MG63 (cell line): ENCODE data around the gene JOSD2. TPM values are rescaled to one million over a fixed set of nuclear protein-coding genes. Genes with fewer than 3 reads are reported as not detected.

Source experiments
- DNase-seq: peaks from one replicate; pipeline ENCODE4 v3.0.0-alpha.2; 2020
- H3K27me3 ChIP-seq: fragments of 250-450 bp; sonication (Bioruptor Pico); 2 replicates; pipeline ENCODE4 v1.5.1; 2020; ENCODE audit warnings: mild to moderate bottlenecking, moderate library complexity
- H3K36me3 ChIP-seq: fragments of 250-450 bp; sonication (Bioruptor Pico); 2 replicates; pipeline ENCODE4 v1.5.1; 2020; ENCODE audit warnings: mild to moderate bottlenecking, moderate library complexity
- H3K4me3 ChIP-seq: fragments of 250-450 bp; sonication (Bioruptor Pico); 2 replicates; pipeline ENCODE4 v1.5.1; 2020; ENCODE audit warnings: mild to moderate bottlenecking, moderate library complexity
- H3K9me3 ChIP-seq: fragments of 250-450 bp; sonication (Bioruptor Pico); 2 replicates; pipeline ENCODE4 v1.5.1; 2020; ENCODE audit warnings: mild to moderate bottlenecking, moderate library complexity
- total RNA-seq: library from RNA; depleted of rRNA; stranded (reverse); fragments of >200 nt; shearing (Covaris generic); gene quantifications from 2 replicates; pipeline ENCODE4 v1.2.3, GENCODE V29; 2014; ENCODE audit warnings: low replicate concordance

JOSD2 gene
- total RNA-seq, 1 experiment from 2014 or later = 92.8 TPM

GRCh38 chr19:50506700-50507099, 4.3 kb downstream of the JOSD2 start:
- Histone ChIP-seq H3K27me3 (no peaks in the 10 kb centered on the region), H3K9me3 (no peaks in the 10 kb centered on the region), H3K4me3 (no peak overlapping the region), H3K36me3 (no peaks in the 10 kb centered on the region)
- DNase-seq = no peak

- Histone ChIP-seq H3K4me3 (no peak overlapping the region), H3K9me3 (no peaks in the 10 kb centered on the region), H3K36me3 (no peaks in the 10 kb centered on the region), H3K27me3 (no peaks in the 10 kb centered on the region)
- DNase-seq = no peak
These were observed 5.0 kb downstream of the JOSD2 start for GRCh38 chr19:50505856-50506611.

GRCh38 chr19:50501568-50502475, 9.2 kb downstream of the JOSD2 start:
- no peaks in the 10 kb centered on the region for H3K9me3 ChIP-seq
- no peaks in the 10 kb centered on the region for H3K36me3 ChIP-seq
- DNase-seq = no peak
- peaks cover 13% of the 10 kb centered on the region for H3K27me3 ChIP-seq
- no peak overlapping the region for H3K4me3 ChIP-seq

- Histone ChIP-seq H3K9me3 (no peaks in the 10 kb centered on the region), H3K4me3 (no peak overlapping the region), H3K36me3 (no peaks in the 10 kb centered on the region), H3K27me3 (peaks cover 17% of the 10 kb centered on the region)
- no peak for DNase-seq
These were observed 9.8 kb downstream of the JOSD2 start for GRCh38 chr19:50501186-50501567.

GRCh38 chr19:50500753-50501151, 10.2 kb downstream of the JOSD2 start:
- H3K4me3 ChIP-seq = no peak overlapping the region
- H3K9me3 ChIP-seq = no peaks in the 10 kb centered on the region
- DNase-seq = no peak
- no peaks in the 10 kb centered on the region for H3K36me3 ChIP-seq
- peaks cover 17% of the 10 kb centered on the region for H3K27me3 ChIP-seq

- H3K9me3 ChIP-seq = no peaks in the 10 kb centered on the region
- H3K4me3 ChIP-seq = no peak overlapping the region
- H3K27me3 ChIP-seq = peaks cover 21% of the 10 kb centered on the region
- no peaks in the 10 kb centered on the region for H3K36me3 ChIP-seq
- no peak for DNase-seq
These were observed 10.8 kb downstream of the JOSD2 start for GRCh38 chr19:50500060-50500752.

- Histone ChIP-seq H3K9me3 (no peaks in the 10 kb centered on the region), H3K36me3 (no peaks in the 10 kb centered on the region), H3K4me3 (no peak overlapping the region), H3K27me3 (peaks cover 33% of the 10 kb centered on the region)
- DNase-seq = no peak
These were observed 12.6 kb downstream of the JOSD2 start for GRCh38 chr19:50498219-50499056.

- Histone ChIP-seq H3K4me3 (no peak overlapping the region), H3K9me3 (no peaks in the 10 kb centered on the region), H3K27me3 (peaks cover 39% of the 10 kb centered on the region), H3K36me3 (no peaks in the 10 kb centered on the region)
- DNase-seq = no peak
These were observed 14.0 kb downstream of the JOSD2 start for GRCh38 chr19:50497022-50497405.

GRCh38 chr19:50496189-50497021, 14.6 kb downstream of the JOSD2 start:
- Histone ChIP-seq H3K27me3 (peaks cover 46% of the 10 kb centered on the region), H3K4me3 (no peak overlapping the region), H3K9me3 (no peaks in the 10 kb centered on the region), H3K36me3 (no peaks in the 10 kb centered on the region)
- DNase-seq = no peak

- H3K9me3 ChIP-seq = no peaks in the 10 kb centered on the region
- no peaks in the 10 kb centered on the region for H3K36me3 ChIP-seq
- no peak for DNase-seq
- no peak overlapping the region for H3K4me3 ChIP-seq
- H3K27me3 ChIP-seq = peaks cover 55% of the 10 kb centered on the region
These were observed 15.9 kb downstream of the JOSD2 start for GRCh38 chr19:50495020-50495531.

GRCh38 chr19:50494186-50495019, 16.6 kb downstream of the JOSD2 start:
- Histone ChIP-seq H3K9me3 (no peaks in the 10 kb centered on the region), H3K36me3 (no peaks in the 10 kb centered on the region), H3K27me3 (peaks cover 57% of the 10 kb centered on the region), H3K4me3 (no peak overlapping the region)
- DNase-seq = no peak

- Histone ChIP-seq H3K27me3 (peaks cover 62% of the 10 kb centered on the region), H3K36me3 (no peaks in the 10 kb centered on the region), H3K9me3 (no peaks in the 10 kb centered on the region), H3K4me3 (no peak overlapping the region)
- no peak for DNase-seq
These were observed 17.8 kb downstream of the JOSD2 start for GRCh38 chr19:50493171-50493570.

- Histone ChIP-seq H3K27me3 (peaks cover 64% of the 10 kb centered on the region), H3K4me3 (no peak overlapping the region), H3K36me3 (no peaks in the 10 kb centered on the region), H3K9me3 (no peaks in the 10 kb centered on the region)
- no peak for DNase-seq
These were observed 18.5 kb downstream of the JOSD2 start for GRCh38 chr19:50492303-50493052.

- H3K4me3 ChIP-seq = no peak overlapping the region
- no peaks in the 10 kb centered on the region for H3K36me3 ChIP-seq
- peaks cover 59% of the 10 kb centered on the region for H3K27me3 ChIP-seq
- peaks cover 7% of the 10 kb centered on the region for H3K9me3 ChIP-seq
- no peak for DNase-seq
These were observed 20.0 kb downstream of the JOSD2 start for GRCh38 chr19:50490991-50491472.
